Neuronal stem cell (in vitro differentiated cells): ENCODE results near the gene XXYLT1.

Experiments used
- DNase-seq: peaks from one replicate; pipeline ENCODE4 v3.0.0-alpha.2; 2013; ENCODE audit warnings: low spot score
- H2AFZ ChIP-seq: one replicate; pipeline ENCODE4 v1.6.1; 2013; ENCODE audit warnings: mild to moderate bottlenecking, low read length, inconsistent platforms
- H2AK5ac ChIP-seq: 2 replicates; pipeline ENCODE4 v1.6.1; 2013; ENCODE audit warnings: low read depth, mild to moderate bottlenecking, inconsistent platforms, low read length, moderate library complexity, mixed read lengths
- H2BK120ac ChIP-seq: 2 replicates; pipeline ENCODE4 v1.6.1; 2013; ENCODE audit warnings: low read depth, mild to moderate bottlenecking, inconsistent platforms, low read length, moderate library complexity, mixed read lengths
- H2BK12ac ChIP-seq: one replicate; pipeline ENCODE4 v1.6.1; 2013; ENCODE audit warnings: low read length, inconsistent platforms
- H2BK15ac ChIP-seq: 2 replicates; pipeline ENCODE4 v1.6.1; 2013; ENCODE audit warnings: mild to moderate bottlenecking, low read length, inconsistent platforms, mixed read lengths
- H2BK5ac ChIP-seq: one replicate; pipeline ENCODE4 v1.6.1; 2013; ENCODE audit warnings: inconsistent platforms, mild to moderate bottlenecking, low read length, moderate library complexity
- H3K14ac ChIP-seq: one replicate; pipeline ENCODE4 v1.6.1; 2013; ENCODE audit warnings: low read length, inconsistent platforms
- H3K18ac ChIP-seq: 2 replicates; pipeline ENCODE4 v1.6.1; 2013; ENCODE audit warnings: low read length, inconsistent platforms
- H3K23ac ChIP-seq: 2 replicates; pipeline ENCODE4 v1.6.1; 2013; ENCODE audit warnings: low read depth, mild to moderate bottlenecking, mixed read lengths, low read length, inconsistent platforms; ENCODE audit not compliant: poor library complexity
- H3K27ac ChIP-seq: replicated peaks from 3 replicates; pipeline ENCODE4 v1.5.1; 2013; ENCODE audit warnings: low read length, inconsistent platforms
- H3K27me3 ChIP-seq, 3 experiments: 2 replicates each; pipeline ENCODE4 v1.6.1; 2013; ENCODE audit warnings: low read length in 3 of 3, mild to moderate bottlenecking in 2 of 3, inconsistent platforms in 1 of 3, low read depth in 1 of 3, mixed read lengths in 1 of 3, moderate library complexity in 1 of 3; ENCODE audit not compliant: control insufficient read depth in 3 of 3, insufficient read depth in 3 of 3
- H3K36me3 ChIP-seq, 2 donors: replicated peaks in 1 of 2; 2 replicates each; pipeline ENCODE4 v1.6.1; 2013; ENCODE audit warnings: low read length in 2 of 2; ENCODE audit not compliant: control insufficient read depth in 2 of 2, insufficient read depth in 2 of 2
- H3K4ac ChIP-seq: 2 replicates; pipeline ENCODE4 v1.6.1; 2013; ENCODE audit warnings: inconsistent platforms, mild to moderate bottlenecking, low read length, moderate library complexity
- H3K4me1 ChIP-seq, 2 donors: 1 replicate in 1 of 2; 2 replicates in 1 of 2; pipeline ENCODE4 v1.6.1; 2013; ENCODE audit warnings: low read length in 2 of 2, low read depth in 1 of 2; ENCODE audit not compliant: control insufficient read depth in 2 of 2, insufficient read depth in 1 of 2
- H3K4me2 ChIP-seq: one replicate; pipeline ENCODE4 v1.6.1; 2013; ENCODE audit warnings: mild to moderate bottlenecking, low read length, inconsistent platforms; ENCODE audit not compliant: insufficient read depth, poor library complexity, severe bottlenecking
- H3K4me3 ChIP-seq, 2 donors: 2 replicates each; pipeline ENCODE4 v1.5.1; 2013; ENCODE audit warnings: low read length in 2 of 2, mild to moderate bottlenecking in 2 of 2, inconsistent platforms in 1 of 2, moderate library complexity in 1 of 2
- H3K79me1 ChIP-seq: one replicate; pipeline ENCODE4 v1.6.1; 2013; ENCODE audit warnings: low read depth, mild to moderate bottlenecking, inconsistent platforms, low read length, moderate library complexity
- H3K9ac ChIP-seq: one replicate; pipeline ENCODE4 v1.6.1; 2013; ENCODE audit warnings: mild to moderate bottlenecking, low read depth, low read length, inconsistent platforms; ENCODE audit not compliant: poor library complexity
- H3K9me3 ChIP-seq, 2 donors: replicated peaks in 1 of 2; 2 replicates each; pipeline versions ENCODE3 to v1.6.1; 2013; ENCODE audit warnings: low read length in 2 of 2, mild to moderate bottlenecking in 2 of 2, inconsistent platforms in 1 of 2, low read depth in 1 of 2, mixed read lengths in 1 of 2, moderate library complexity in 1 of 2; ENCODE audit not compliant: control insufficient read depth in 2 of 2, insufficient read depth in 1 of 2
- H4K8ac ChIP-seq: one replicate; pipeline ENCODE4 v1.6.1; 2013; ENCODE audit warnings: low read depth, mild to moderate bottlenecking, inconsistent platforms, low read length, moderate library complexity
- H4K91ac ChIP-seq: one replicate; pipeline ENCODE4 v1.6.1; 2013; ENCODE audit warnings: low read length, low read depth, mild to moderate bottlenecking, inconsistent platforms; ENCODE audit not compliant: poor library complexity
- WGBS, 2 donors: extraction: QIAGEN DNeasy Blood & Tissue Kit; methylation state at CpG; one replicate each; pipeline ENCODE4 v1.1.7; 2013; ENCODE audit warnings: missing lambda C conversion rate in 2 of 2, mixed read lengths in 1 of 2; ENCODE audit not compliant: insufficient read length in 2 of 2, insufficient replicate concordance in 1 of 2; ENCODE audit errors: extremely low coverage in 2 of 2; 5-methylcytosine and 5-hydroxymethylcytosine counted together

The XXYLT1 gene

DNA sequence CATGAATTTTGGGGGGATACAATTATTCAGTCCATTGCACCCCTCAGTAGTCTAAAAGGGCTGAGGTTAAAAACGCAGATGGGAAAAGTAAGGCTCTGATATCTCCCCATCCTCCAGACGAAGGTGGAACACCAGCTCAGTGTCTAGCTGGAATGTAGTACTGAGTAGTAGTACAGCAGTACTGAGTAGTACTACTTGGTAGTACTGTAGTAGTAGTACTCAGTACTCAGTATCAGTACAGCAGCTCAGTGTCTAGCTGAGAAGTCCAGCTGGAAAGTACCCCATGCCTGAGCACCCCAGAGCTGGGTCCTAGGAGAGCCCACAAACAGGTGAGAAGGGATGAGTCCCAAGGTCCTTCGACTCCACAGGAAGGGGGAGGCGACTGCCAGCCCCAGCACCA lies 148.7 kb downstream of the XXYLT1 start:
- WGBS, 2 donors = no CpG with 5 or more reads among the region's 4 CpGs
- no peak overlapping the region for H3K18ac ChIP-seq
- H2BK120ac ChIP-seq = no peak overlapping the region
- no peak overlapping the region for H3K14ac ChIP-seq
- H3K79me1 ChIP-seq = peaks cover 6% of the 10 kb centered on the region
- no peak overlapping the region for H2AK5ac ChIP-seq
- no peak overlapping the region for H2BK12ac ChIP-seq
- no peaks in the 10 kb centered on the region for H3K9me3 ChIP-seq
- H2BK15ac ChIP-seq = no peak overlapping the region
- H3K4ac ChIP-seq = no peak overlapping the region
- no peak overlapping the region for H3K4me2 ChIP-seq
- no peaks in the 10 kb centered on the region for H3K36me3 ChIP-seq
- no peak overlapping the region for H3K27ac ChIP-seq
- no peak overlapping the region for H3K9ac ChIP-seq
- no peak overlapping the region for H3K23ac ChIP-seq
- no peak overlapping the region for H4K8ac ChIP-seq
- no peaks in the 10 kb centered on the region for H3K27me3 ChIP-seq
- H3K4me3 ChIP-seq = no peak overlapping the region
- no peak overlapping the region for H2AFZ ChIP-seq
- no peak overlapping the region for H2BK5ac ChIP-seq
- DNase-seq = no peak
- H4K91ac ChIP-seq = no peak overlapping the region
- H3K4me1 ChIP-seq = peaks cover 6 to 25% of the 10 kb centered on the region in 2 donors

DNA sequence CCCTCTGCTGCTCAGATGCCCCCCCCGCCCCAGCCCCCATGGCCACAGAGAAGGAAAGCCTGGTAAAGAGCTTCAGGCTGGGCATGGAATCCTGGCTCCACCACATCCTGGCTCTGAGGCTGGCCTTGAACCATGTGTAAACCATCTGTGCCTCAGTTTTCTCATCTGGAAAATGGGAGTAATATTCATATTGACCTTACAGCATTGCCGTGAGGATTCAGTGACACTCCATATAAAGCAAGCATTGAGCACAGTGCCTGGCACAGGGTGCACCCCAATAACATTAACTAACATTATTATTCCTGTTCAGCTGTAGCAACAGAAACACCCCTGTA lies 150.7 kb downstream of the XXYLT1 start:
- Histone ChIP-seq H3K36me3 (no peaks in the 10 kb centered on the region), H2AFZ (no peak overlapping the region), H3K9me3 (no peaks in the 10 kb centered on the region), H3K23ac (no peak overlapping the region), H2BK120ac (no peak overlapping the region), H3K27ac (no peak overlapping the region), H3K9ac (no peak overlapping the region), H4K91ac (no peak overlapping the region), H3K14ac (no peak overlapping the region), H3K27me3 (no peaks in the 10 kb centered on the region), H3K4me2 (no peak overlapping the region), H3K18ac (no peak overlapping the region), H3K79me1 (peaks cover 6% of the 10 kb centered on the region), H2BK12ac (no peak overlapping the region), H3K4ac (no peak overlapping the region), H3K4me3 (no peak overlapping the region), H4K8ac (no peak overlapping the region), H3K4me1 (peaks cover 8 to 25% of the 10 kb centered on the region in 2 donors), H2BK15ac (no peak overlapping the region), H2AK5ac (no peak overlapping the region), H2BK5ac (no peak overlapping the region)
- DNase-seq = no peak
- no CpG with 5 or more reads among the region's 2 CpGs for WGBS, 2 donors

DNA sequence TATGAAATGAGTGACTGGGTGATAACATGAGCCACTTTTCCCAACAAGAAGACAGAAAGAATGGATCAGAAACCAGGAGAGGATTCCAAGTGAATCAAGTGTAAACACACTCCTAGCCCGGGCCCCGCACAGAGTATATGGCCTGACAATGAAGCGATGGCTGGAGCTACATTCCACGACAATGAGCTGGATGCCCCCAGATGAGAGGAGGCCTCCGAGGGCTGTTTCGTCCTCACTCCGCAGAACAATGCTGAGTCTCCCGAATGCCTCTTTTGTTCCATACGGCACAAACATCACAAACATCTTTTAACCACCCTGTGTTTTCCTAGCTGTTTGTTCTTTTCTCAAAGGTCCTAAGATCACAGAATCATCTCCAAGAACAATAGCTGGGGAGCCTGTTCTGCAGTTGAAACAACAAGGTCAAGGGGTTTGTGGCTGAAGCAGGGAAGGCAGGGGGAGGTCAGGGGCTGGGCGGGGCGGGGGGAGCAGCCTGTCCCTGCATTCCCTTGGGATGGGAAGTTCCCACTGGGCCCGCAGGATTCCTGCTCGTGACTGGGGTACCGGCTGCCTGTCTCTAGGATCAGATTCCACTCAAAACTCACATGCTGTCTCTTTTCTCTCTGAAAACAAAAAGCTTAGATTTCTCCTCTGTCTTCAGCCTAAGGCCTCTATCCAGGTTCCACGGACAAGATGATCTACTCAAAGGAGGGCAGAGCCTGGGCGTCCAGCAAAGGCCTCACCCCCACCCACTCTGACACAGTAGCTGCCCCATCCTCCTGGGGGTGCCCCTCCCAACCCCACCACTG lies 151.3 kb downstream of the XXYLT1 start:
- Histone ChIP-seq H3K79me1 (peaks cover 7% of the 10 kb centered on the region), H2BK12ac (no peak overlapping the region), H3K4me1 (peaks cover 8 to 22% of the 10 kb centered on the region in 2 donors), H3K4ac (no peak overlapping the region), H3K9ac (no peak overlapping the region), H2AK5ac (no peak overlapping the region), H3K14ac (no peak overlapping the region), H2BK15ac (no peak overlapping the region), H2BK120ac (no peak overlapping the region), H3K9me3 (no peaks in the 10 kb centered on the region), H3K27ac (no peak overlapping the region), H3K4me2 (peak overlapping the region; percentile 35), H3K4me3 (peak overlapping the region in 1 of 2 donors; percentile 37), H3K36me3 (no peaks in the 10 kb centered on the region), H4K8ac (no peak overlapping the region), H4K91ac (no peak overlapping the region), H3K18ac (no peak overlapping the region), H3K23ac (no peak overlapping the region), H3K27me3 (no peaks in the 10 kb centered on the region), H2AFZ (peak overlapping the region; percentile 86), H2BK5ac (no peak overlapping the region)
- peak; percentile 54 for DNase-seq
- WGBS, 2 donors = no CpG with 5 or more reads among the region's 16 CpGs

DNA sequence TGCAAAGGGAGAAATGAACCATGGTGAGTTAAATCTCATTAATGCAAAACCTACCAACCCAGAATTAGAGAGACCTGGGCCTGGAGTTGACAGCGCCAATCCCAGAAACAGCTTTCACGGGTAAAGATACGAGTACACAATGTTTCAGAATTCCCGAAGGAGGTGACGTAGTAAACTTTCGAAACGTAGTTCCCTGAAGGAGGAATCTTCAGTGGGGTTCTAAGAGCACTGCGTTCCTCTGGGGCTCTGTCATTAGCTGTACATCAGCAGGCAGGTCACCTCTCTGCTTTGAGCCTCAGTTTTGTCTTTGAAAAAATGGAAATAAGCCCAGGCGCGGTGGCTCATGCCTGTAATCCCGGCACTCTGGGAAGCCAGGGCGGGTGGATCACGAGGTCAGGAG lies 152.3 kb downstream of the XXYLT1 start:
- H3K27ac ChIP-seq = no peak overlapping the region
- H3K23ac ChIP-seq = no peak overlapping the region
- no CpG with 5 or more reads among the region's 13 CpGs for WGBS, 2 donors

More for the DNA sequence above, 152.3 kb downstream of the XXYLT1 start:
- Histone ChIP-seq H2BK15ac (no peak overlapping the region), H2AFZ (no peak overlapping the region), H3K9ac (no peak overlapping the region), H3K4me2 (no peak overlapping the region), H2BK120ac (no peak overlapping the region), H3K18ac (no peak overlapping the region), H4K91ac (no peak overlapping the region), H3K79me1 (peaks cover 6% of the 10 kb centered on the region), H3K4me3 (no peak overlapping the region), H2BK12ac (no peak overlapping the region), H3K14ac (no peak overlapping the region), H3K4ac (no peak overlapping the region), H3K36me3 (no peaks in the 10 kb centered on the region), H3K9me3 (no peaks in the 10 kb centered on the region), H3K4me1 (peaks cover 8 to 22% of the 10 kb centered on the region in 2 donors), H2BK5ac (no peak overlapping the region), H4K8ac (no peak overlapping the region), H2AK5ac (peak overlapping the region; percentile 20), H3K27me3 (no peaks in the 10 kb centered on the region)
- no peak for DNase-seq
